Measurements from ENCODE around the gene SPRED2. TPM values are rescaled to one million over a fixed set of nuclear protein-coding genes. Genes with fewer than 3 reads are reported as not detected.

The SPRED2 gene
- total and polyA plus RNA-seq, 8 donors: 31.5 to 47.1 (median 40.4) TPM

DNA sequence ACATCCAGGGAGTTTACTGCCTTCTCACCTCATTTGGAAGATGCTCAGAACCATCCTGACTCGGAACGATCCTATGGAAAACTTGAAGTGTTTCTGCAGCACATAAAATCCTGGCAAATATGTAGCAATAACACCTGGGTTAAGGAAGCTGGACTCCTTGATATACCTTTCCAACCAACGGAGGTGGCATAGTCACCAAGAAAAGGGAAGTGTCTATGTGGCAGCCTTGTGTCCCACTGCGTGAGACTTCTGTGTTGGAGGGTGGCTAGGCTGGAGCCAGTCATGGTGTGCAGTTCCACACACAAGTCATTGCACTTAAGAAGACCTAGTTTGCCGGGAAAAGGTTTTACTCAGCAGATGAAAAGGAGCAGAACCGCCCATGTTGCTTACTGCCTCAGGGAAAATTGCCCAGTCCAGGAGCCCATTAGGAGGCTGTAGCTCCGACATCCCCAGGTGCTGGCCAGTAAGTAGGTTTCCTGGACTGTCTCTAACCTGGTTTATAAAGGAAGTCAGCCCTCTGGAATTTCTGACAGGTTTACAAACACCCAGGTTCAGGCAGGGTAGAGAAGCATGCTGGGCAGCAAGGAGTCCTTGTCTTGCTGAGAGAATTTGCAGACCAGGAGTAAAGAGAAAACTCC lies 46.2 kb upstream of the SPRED2 start:
- Histone ChIP-seq H3K36me3 (no peaks in the 10 kb centered on the region), H3K27ac (no peak overlapping the region), H3K4me3 (no peak overlapping the region), H3K27me3 (no peaks in the 10 kb centered on the region), H3K4me1 (no peaks in the 10 kb centered on the region), H3K9me3 (peaks cover 0 to 10% of the 10 kb centered on the region in 2 donors)
- TF ChIP-seq, protein P1, sequence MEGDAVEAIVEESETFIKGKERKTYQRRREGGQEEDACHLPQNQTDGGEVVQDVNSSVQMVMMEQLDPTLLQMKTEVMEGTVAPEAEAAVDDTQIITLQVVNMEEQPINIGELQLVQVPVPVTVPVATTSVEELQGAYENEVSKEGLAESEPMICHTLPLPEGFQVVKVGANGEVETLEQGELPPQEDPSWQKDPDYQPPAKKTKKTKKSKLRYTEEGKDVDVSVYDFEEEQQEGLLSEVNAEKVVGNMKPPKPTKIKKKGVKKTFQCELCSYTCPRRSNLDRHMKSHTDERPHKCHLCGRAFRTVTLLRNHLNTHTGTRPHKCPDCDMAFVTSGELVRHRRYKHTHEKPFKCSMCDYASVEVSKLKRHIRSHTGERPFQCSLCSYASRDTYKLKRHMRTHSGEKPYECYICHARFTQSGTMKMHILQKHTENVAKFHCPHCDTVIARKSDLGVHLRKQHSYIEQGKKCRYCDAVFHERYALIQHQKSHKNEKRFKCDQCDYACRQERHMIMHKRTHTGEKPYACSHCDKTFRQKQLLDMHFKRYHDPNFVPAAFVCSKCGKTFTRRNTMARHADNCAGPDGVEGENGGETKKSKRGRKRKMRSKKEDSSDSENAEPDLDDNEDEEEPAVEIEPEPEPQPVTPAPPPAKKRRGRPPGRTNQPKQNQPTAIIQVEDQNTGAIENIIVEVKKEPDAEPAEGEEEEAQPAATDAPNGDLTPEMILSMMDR (IDR thresholded peaks at IDR 0.05): no peak
- intact Hi-C loops (cut with DNase I): no loop called here
- no peak for DNase-seq
- no peak for ATAC-seq

DNA sequence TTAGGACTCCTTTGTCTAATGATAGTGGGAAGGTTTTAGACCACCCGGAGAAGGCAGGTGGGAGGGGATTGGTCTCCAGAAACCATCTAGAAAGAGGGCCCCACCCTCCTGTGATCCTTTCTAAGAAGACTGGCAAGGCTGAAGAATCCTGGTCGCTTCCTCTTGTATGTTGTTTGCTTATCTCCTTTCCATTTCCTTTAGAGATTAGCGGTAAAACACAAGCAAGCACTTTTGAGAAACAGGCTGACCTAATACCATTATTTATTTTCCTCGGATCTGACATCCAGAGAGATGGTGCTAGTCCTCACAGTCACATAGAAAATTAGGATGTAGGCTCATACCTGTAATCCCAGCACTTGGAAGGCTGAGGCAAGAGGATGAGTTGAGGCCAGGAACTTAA lies 45.2 kb upstream of the SPRED2 start:
- ATAC-seq: no peak
- Histone ChIP-seq H3K4me1 (no peaks in the 10 kb centered on the region), H3K36me3 (no peaks in the 10 kb centered on the region), H3K27ac (no peak overlapping the region), H3K27me3 (no peaks in the 10 kb centered on the region), H3K9me3 (peaks cover 0 to 10% of the 10 kb centered on the region in 2 donors), H3K4me3 (no peak overlapping the region)
- TF ChIP-seq, protein P1 (IDR thresholded peaks at IDR 0.05): no peak
- intact Hi-C loops (cut with DNase I): no loop called here
- no peak for DNase-seq

GRCh38 chr2:65476778-65477177 lies 44.4 kb upstream of the SPRED2 start:
- H3K36me3 ChIP-seq: no peaks in the 10 kb centered on the region
- H3K4me3 ChIP-seq: no peak overlapping the region
- H3K4me1 ChIP-seq: no peaks in the 10 kb centered on the region
- no peaks in the 10 kb centered on the region for H3K27me3 ChIP-seq
- ATAC-seq (no peak), DNase-seq (no peak)
- H3K27ac ChIP-seq: no peak overlapping the region
- H3K9me3 ChIP-seq: peaks cover 0 to 10% of the 10 kb centered on the region in 2 donors
- TF ChIP-seq, protein P1 (IDR thresholded peaks at IDR 0.05): no peak
- intact Hi-C loops (cut with DNase I): no loop called here

- intact Hi-C loops (cut with DNase I): no loop called here
- Histone ChIP-seq H3K36me3 (no peaks in the 10 kb centered on the region), H3K9me3 (peaks cover 0 to 10% of the 10 kb centered on the region in 2 donors), H3K27ac (no peak overlapping the region), H3K4me1 (no peaks in the 10 kb centered on the region), H3K27me3 (no peaks in the 10 kb centered on the region), H3K4me3 (no peak overlapping the region)
- TF ChIP-seq, protein P1 (IDR thresholded peaks at IDR 0.05): no peak
- no peak for ATAC-seq
- no peak for DNase-seq
Observed at GRCh38 chr2:65475000-65475399, 42.6 kb upstream of the SPRED2 start.

GRCh38 chr2:65473045-65473444 lies 40.6 kb upstream of the SPRED2 start:
- no peaks in the 10 kb centered on the region for H3K27me3 ChIP-seq
- DNase-seq (no peak), ATAC-seq (no peak)
- H3K36me3 ChIP-seq: no peaks in the 10 kb centered on the region
- no peaks in the 10 kb centered on the region for H3K4me1 ChIP-seq
- TF ChIP-seq, protein P1 (IDR thresholded peaks at IDR 0.05): no peak
- peaks cover 0 to 10% of the 10 kb centered on the region in 2 donors for H3K9me3 ChIP-seq
- intact Hi-C loops (cut with DNase I): no loop called here
- no peak overlapping the region for H3K27ac ChIP-seq
- no peak overlapping the region for H3K4me3 ChIP-seq

Data from left lung (tissue), 10 donors.